WTC11 (cell line): ENCODE data around the gene ENC1. TPM values are rescaled to one million over a fixed set of nuclear protein-coding genes. Genes with fewer than 3 reads are reported as not detected.

Source experiments
- ATAC-seq: fragments of 200-7000 bp; cut with Tn5 transposase; 2 replicates; pipeline ENCODE4 v1.10.0; 2021; ENCODE audit warnings: mild to moderate bottlenecking, moderate library complexity
- CTCF ChIA-PET: fragments of 300-600 bp; sonication (Branson Sonifier 250); formaldehyde crosslinking; loops from one replicate; lab custom pipeline; 2021; ENCODE audit warnings: antibody characterized with exemption; lab: Charles Lee
- POLR2A ChIA-PET: fragments of 350-600 bp; sonication (Branson Sonifier 250); formaldehyde crosslinking; loops from one replicate; lab custom pipeline; 2021; ENCODE audit warnings: antibody characterized with exemption; lab: Charles Lee
- DNase-seq: peaks from one replicate; pipeline ENCODE4 v3.0.0; 2021; ENCODE audit warnings: low spot score
- H3K27ac Mint-ChIP-seq: 2 replicates; pipeline ENCODE4 v1.8.0; 2021; ENCODE audit warnings: mixed read lengths
- H3K27me3 Mint-ChIP-seq: 2 replicates; pipeline ENCODE4 v1.8.0; 2021; ENCODE audit warnings: low read depth, mild to moderate bottlenecking, moderate library complexity, mixed read lengths
- H3K36me3 Mint-ChIP-seq: 2 replicates; pipeline ENCODE4 v1.8.0; 2021; ENCODE audit warnings: mixed read lengths
- H3K4me1 Mint-ChIP-seq: 2 replicates; pipeline ENCODE4 v1.8.0; 2022; ENCODE audit warnings: mixed read lengths
- H3K4me3 Mint-ChIP-seq: 2 replicates; pipeline ENCODE4 v1.8.0; 2021; ENCODE audit warnings: mild to moderate bottlenecking, moderate library complexity, mixed read lengths
- H3K9me3 Mint-ChIP-seq: 2 replicates; pipeline ENCODE4 v1.8.0; 2021; ENCODE audit warnings: mixed read lengths
- AFF4 ChIP-seq: sonication (generic); formaldehyde crosslinking; IDR thresholded peaks from 2 replicates; pipeline ENCODE4 v1.8.1; 2023; ENCODE audit warnings: mild to moderate bottlenecking, missing genetic modification reagents, borderline replicate concordance
- ARID4B ChIP-seq: sonication (generic); formaldehyde crosslinking; IDR thresholded peaks from 2 replicates; pipeline ENCODE4 v1.8.0; 2023; ENCODE audit warnings: missing genetic modification reagents, mild to moderate bottlenecking, borderline replicate concordance
- CBFB ChIP-seq: sonication (generic); formaldehyde crosslinking; IDR thresholded peaks from 2 replicates; pipeline ENCODE4 v1.8.1; 2022; ENCODE audit warnings: mild to moderate bottlenecking, low read depth, missing genetic modification reagents
- EMX1 ChIP-seq: fragments of 250-450 bp; sonication (Bioruptor Pico); IDR thresholded peaks from 2 replicates; pipeline ENCODE4 v1.8.0; 2021; ENCODE audit warnings: mild to moderate bottlenecking
- ERG ChIP-seq: fragments of 250-450 bp; sonication (Bioruptor Pico); IDR thresholded peaks from 2 replicates; pipeline ENCODE4 v1.8.0; 2021; ENCODE audit warnings: mild to moderate bottlenecking
- ESRRA ChIP-seq: sonication (generic); formaldehyde crosslinking; IDR thresholded peaks from 2 replicates; pipeline ENCODE4 v1.8.1; 2022; ENCODE audit warnings: mild to moderate bottlenecking, missing genetic modification reagents, borderline replicate concordance
- FOXP4 ChIP-seq: sonication (generic); formaldehyde crosslinking; IDR thresholded peaks from 2 replicates; pipeline ENCODE4 v1.8.0; 2022; ENCODE audit warnings: mild to moderate bottlenecking, missing genetic modification reagents
- JAZF1 ChIP-seq: fragments of 250-450 bp; sonication (Bioruptor Pico); IDR thresholded peaks from 2 replicates; pipeline ENCODE4 v1.9.0; 2021; ENCODE audit warnings: moderate library complexity, mild to moderate bottlenecking, inconsistent platforms
- JUN ChIP-seq: sonication (generic); formaldehyde crosslinking; IDR thresholded peaks from 2 replicates; pipeline ENCODE4 v1.8.0; 2023; ENCODE audit warnings: mild to moderate bottlenecking, missing genetic modification reagents
- NFE2L1 ChIP-seq: sonication (generic); formaldehyde crosslinking; IDR thresholded peaks from 2 replicates; pipeline ENCODE4 v1.8.1; 2023; ENCODE audit warnings: missing genetic modification reagents
- NR2C2 ChIP-seq: sonication (generic); formaldehyde crosslinking; IDR thresholded peaks from 2 replicates; pipeline ENCODE4 v1.8.0; 2022; ENCODE audit warnings: mild to moderate bottlenecking, missing genetic modification reagents
- OVOL2 ChIP-seq: fragments of 250-450 bp; sonication (Bioruptor Pico); IDR thresholded peaks from 2 replicates; pipeline ENCODE4 v1.9.0; 2021; ENCODE audit warnings: mild to moderate bottlenecking, borderline replicate concordance
- PRDM15 ChIP-seq: sonication (generic); formaldehyde crosslinking; IDR thresholded peaks from 2 replicates; pipeline ENCODE4 v1.8.0; 2022; ENCODE audit warnings: missing genetic modification reagents
- STAT6 ChIP-seq: sonication (generic); formaldehyde crosslinking; conservative IDR thresholded peaks from 2 replicates; pipeline ENCODE4 v1.8.1; 2023; ENCODE audit warnings: mild to moderate bottlenecking, low read depth, missing genetic modification reagents, moderate library complexity
- USF1 ChIP-seq: sonication (generic); formaldehyde crosslinking; IDR thresholded peaks from 2 replicates; pipeline ENCODE4 v1.8.0; 2022; ENCODE audit warnings: mild to moderate bottlenecking, missing genetic modification reagents
- total RNA-seq: library from RNA; stranded (reverse); gene quantifications from 3 replicates; pipeline ENCODE4 v1.2.3, GENCODE V29; 2021

The ENC1 gene
- total RNA-seq, 1 experiment from 2014 or later = 18.3 TPM

- CTCF ChIA-PET = interaction anchor here (0.9 kb wide), 1 partner anchor 226 kb away, joined by 4 read pairs; no protein-coding TSS in a partner anchor
- Mint-ChIP-seq H3K36me3 (no peaks in the 10 kb centered on the region), H3K9me3 (no peaks in the 10 kb centered on the region), H3K27me3 (peaks cover 6% of the 10 kb centered on the region; the same call in 1 of the 2 replicates), H3K4me1 (peaks cover 52% of the 10 kb centered on the region)
- POLR2A ChIA-PET = interaction anchor here (1.5 kb wide), 1 partner anchor 19 kb away, joined by 4 read pairs; the partner anchor contains the start of gene ENC1
- ATAC-seq (no peak), DNase-seq (no peak)
- TF ChIP-seq ERG (CRISPR knock-in tag) = no peak
- TF ChIP-seq PRDM15 = no peak
- no peak for TF ChIP-seq NFE2L1 (CRISPR knock-in tag)
- TF ChIP-seq ARID4B (CRISPR knock-in tag) = no peak
- TF ChIP-seq FOXP4 (CRISPR knock-in tag) = no peak
- no peak for TF ChIP-seq EMX1 (CRISPR knock-in tag)
- no peak for TF ChIP-seq AFF4 (CRISPR knock-in tag)
- TF ChIP-seq STAT6 (CRISPR knock-in tag) = no peak
- TF ChIP-seq CBFB (CRISPR knock-in tag) = no peak
- TF ChIP-seq JAZF1 (CRISPR knock-in tag) = no peak
- no peak for TF ChIP-seq USF1
- no peak for TF ChIP-seq OVOL2 (CRISPR knock-in tag)
- no peak for TF ChIP-seq JUN (CRISPR knock-in tag)
- no peak for TF ChIP-seq NR2C2 (CRISPR knock-in tag)
- TF ChIP-seq ESRRA (CRISPR knock-in tag) = no peak
- TF ChIP-seq, all 79 proteins: peak for 0
- H3K27ac Mint-ChIP-seq = no peak overlapping the region
- H3K4me3 Mint-ChIP-seq = no peak overlapping the region
Observed at GRCh38 chr5:74621492-74621891, 19.0 kb downstream of the ENC1 start.
